Ishikawa (cell line): ENCODE data around the gene NLRP5.

Experiments
- CEBPB ChIP-seq: IDR thresholded peaks from 2 replicates; pipeline ENCODE4 v1.6.1; 2012
- CREB1 ChIP-seq: IDR thresholded peaks from 2 replicates; pipeline ENCODE4 v1.6.1; 2012; ENCODE audit warnings: low read depth
- EGR1 ChIP-seq: IDR thresholded peaks from 2 replicates; pipeline ENCODE4 v1.6.1; 2012
- EP300 ChIP-seq: IDR thresholded peaks from 2 replicates; pipeline ENCODE4 v1.6.1; 2012; ENCODE audit warnings: borderline replicate concordance
- FOXM1 ChIP-seq: IDR thresholded peaks from 2 replicates; pipeline ENCODE4 v1.6.1; 2012; ENCODE audit warnings: low read depth, borderline replicate concordance
- NFIC ChIP-seq: IDR thresholded peaks from 2 replicates; pipeline ENCODE4 v1.6.1; 2012
- RAD21 ChIP-seq: IDR thresholded peaks from 2 replicates; pipeline ENCODE4 v1.6.1; 2012; ENCODE audit warnings: low read depth
- TAF1 ChIP-seq: IDR thresholded peaks from 2 replicates; pipeline ENCODE4 v1.6.1; 2012; ENCODE audit warnings: low read depth, mild to moderate bottlenecking
- TCF12 ChIP-seq: IDR thresholded peaks from 2 replicates; pipeline ENCODE4 v1.6.1; 2012; ENCODE audit warnings: low read depth
- TEAD4 ChIP-seq: IDR thresholded peaks from 2 replicates; pipeline ENCODE4 v1.6.1; 2012
- YY1 ChIP-seq: IDR thresholded peaks from 2 replicates; pipeline ENCODE4 v1.6.1; 2012; ENCODE audit warnings: low read depth
- ZBTB7A ChIP-seq: IDR thresholded peaks from 2 replicates; pipeline ENCODE4 v1.6.1; 2012; ENCODE audit warnings: low read depth
- TF ChIP-seq, protein P1 (sequence below): IDR thresholded peaks from 2 replicates; pipeline ENCODE4 v1.6.1; 2012; ENCODE audit warnings: low read depth, mild to moderate bottlenecking
- TF ChIP-seq, protein P2 (sequence below): IDR thresholded peaks from 2 replicates; pipeline ENCODE4 v1.6.1; 2012
- TF ChIP-seq, protein P3 (sequence below): IDR thresholded peaks from 2 replicates; pipeline ENCODE4 v1.6.1; 2012

The NLRP5 gene

DNA sequence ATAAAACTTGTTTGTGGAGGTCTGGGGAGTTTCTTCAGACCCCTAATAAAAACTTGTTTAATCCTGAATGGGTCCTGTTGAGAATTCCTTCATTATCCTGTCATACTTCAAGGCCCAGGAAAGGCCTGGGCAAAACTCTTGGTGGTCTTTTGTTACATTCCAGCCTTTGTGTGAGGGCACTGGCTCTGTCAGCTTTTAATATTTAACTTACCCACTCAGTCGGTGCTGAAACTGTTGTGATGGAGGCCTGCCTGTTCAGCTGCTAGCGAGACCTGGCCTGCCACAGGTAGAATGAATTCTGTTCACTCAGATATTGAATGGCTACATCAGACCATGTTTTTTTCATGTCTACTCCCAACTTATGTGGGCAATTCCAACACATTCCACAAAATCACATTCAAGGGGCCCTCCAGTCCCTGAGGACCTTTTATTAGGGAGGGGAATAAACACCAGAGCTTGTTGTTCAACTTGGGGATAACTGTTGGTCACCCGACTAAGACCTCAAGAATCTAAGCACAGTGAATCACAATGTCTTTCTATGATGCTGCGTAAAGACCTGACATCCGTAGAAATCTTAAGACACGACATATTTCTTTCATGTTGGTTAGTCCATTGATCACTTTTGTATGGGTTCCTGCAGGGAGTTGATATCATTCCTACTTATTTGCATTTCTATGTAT is 26.4 kb upstream of the NLRP5 start:
- no peak for TF ChIP-seq CEBPB

DNA sequence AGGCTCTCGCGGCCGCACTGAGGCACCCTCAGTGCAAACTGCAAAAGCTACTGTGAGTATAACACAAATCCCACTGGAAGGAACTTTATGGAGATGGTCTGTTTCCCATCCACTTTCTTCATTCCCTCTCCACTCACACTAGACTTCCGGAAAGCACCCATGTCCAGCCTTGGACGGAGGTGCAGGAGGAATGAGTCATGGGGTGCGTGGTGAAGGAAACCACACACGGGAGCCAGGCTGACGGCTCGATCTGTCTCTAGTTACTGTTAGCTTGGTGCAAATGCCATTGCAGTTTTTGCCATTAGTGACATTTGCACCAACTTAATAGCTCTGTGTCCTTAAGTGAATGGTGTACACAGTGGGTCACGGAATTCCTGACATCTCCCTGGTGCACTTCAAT is 24.4 kb upstream of the NLRP5 start:
- TF ChIP-seq, protein P1, sequence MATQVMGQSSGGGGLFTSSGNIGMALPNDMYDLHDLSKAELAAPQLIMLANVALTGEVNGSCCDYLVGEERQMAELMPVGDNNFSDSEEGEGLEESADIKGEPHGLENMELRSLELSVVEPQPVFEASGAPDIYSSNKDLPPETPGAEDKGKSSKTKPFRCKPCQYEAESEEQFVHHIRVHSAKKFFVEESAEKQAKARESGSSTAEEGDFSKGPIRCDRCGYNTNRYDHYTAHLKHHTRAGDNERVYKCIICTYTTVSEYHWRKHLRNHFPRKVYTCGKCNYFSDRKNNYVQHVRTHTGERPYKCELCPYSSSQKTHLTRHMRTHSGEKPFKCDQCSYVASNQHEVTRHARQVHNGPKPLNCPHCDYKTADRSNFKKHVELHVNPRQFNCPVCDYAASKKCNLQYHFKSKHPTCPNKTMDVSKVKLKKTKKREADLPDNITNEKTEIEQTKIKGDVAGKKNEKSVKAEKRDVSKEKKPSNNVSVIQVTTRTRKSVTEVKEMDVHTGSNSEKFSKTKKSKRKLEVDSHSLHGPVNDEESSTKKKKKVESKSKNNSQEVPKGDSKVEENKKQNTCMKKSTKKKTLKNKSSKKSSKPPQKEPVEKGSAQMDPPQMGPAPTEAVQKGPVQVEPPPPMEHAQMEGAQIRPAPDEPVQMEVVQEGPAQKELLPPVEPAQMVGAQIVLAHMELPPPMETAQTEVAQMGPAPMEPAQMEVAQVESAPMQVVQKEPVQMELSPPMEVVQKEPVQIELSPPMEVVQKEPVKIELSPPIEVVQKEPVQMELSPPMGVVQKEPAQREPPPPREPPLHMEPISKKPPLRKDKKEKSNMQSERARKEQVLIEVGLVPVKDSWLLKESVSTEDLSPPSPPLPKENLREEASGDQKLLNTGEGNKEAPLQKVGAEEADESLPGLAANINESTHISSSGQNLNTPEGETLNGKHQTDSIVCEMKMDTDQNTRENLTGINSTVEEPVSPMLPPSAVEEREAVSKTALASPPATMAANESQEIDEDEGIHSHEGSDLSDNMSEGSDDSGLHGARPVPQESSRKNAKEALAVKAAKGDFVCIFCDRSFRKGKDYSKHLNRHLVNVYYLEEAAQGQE, result no peak
- no peak for TF ChIP-seq EP300
- TF ChIP-seq RAD21, result no peak
- TF ChIP-seq TAF1, result no peak
- TF ChIP-seq TEAD4, result no peak
- no peak for TF ChIP-seq CREB1
- TF ChIP-seq, protein P2, sequence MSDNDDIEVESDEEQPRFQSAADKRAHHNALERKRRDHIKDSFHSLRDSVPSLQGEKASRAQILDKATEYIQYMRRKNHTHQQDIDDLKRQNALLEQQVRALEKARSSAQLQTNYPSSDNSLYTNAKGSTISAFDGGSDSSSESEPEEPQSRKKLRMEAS, result no peak
- no peak for TF ChIP-seq ZBTB7A
- no peak for TF ChIP-seq FOXM1
- TF ChIP-seq NFIC, result no peak
- TF ChIP-seq EGR1, result no peak
- TF ChIP-seq, protein P3, sequence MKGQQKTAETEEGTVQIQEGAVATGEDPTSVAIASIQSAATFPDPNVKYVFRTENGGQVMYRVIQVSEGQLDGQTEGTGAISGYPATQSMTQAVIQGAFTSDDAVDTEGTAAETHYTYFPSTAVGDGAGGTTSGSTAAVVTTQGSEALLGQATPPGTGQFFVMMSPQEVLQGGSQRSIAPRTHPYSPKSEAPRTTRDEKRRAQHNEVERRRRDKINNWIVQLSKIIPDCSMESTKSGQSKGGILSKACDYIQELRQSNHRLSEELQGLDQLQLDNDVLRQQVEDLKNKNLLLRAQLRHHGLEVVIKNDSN, result no peak
- TF ChIP-seq TCF12, result no peak
- no peak for TF ChIP-seq YY1
- no peak for TF ChIP-seq CEBPB

DNA sequence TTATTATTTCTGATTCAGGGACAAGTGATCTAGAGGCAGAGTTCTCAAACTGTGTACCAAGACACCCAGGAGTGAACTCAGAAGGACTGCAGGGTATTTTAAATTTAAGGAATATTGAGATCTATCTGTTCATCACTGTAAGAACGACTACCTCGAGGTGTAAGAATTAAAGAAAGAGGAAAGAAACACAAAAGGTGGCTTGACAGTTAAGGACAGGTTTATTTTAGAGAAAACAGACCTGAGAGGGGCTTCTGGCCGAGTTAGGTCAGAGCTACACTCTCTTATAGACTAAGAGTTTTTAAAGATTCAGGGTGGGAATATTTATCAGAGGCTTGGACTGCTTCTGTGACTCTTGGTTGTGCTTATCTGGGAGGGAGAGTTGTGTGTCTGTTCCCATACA is 12.6 kb upstream of the NLRP5 start:
- no peak for TF ChIP-seq CREB1

DNA sequence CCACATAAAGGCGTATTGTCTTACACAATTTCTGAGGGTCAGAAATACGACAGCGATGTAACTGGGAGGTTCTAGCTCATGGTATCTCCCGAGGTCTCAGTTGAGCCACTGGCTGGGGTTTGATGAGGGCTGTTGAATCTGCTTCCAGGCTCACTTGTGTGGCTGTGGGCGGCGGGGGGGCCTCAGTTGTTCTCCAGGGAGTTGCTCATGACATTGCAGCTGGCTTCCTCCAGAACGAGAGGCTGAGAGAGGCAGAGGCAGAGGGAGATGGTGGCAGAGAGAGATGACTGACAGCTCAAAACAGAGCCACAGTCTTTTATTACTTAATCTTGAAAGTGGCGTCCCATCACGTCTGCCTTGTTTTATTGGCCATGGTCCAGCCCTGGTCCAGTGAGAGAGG is 6.2 kb upstream of the NLRP5 start:
- TF ChIP-seq CREB1, result no peak
- TF ChIP-seq, protein P2, result no peak
- TF ChIP-seq RAD21, result no peak
- no peak for TF ChIP-seq TCF12
- TF ChIP-seq ZBTB7A, result no peak
- no peak for TF ChIP-seq EGR1
- TF ChIP-seq EP300, result no peak
- TF ChIP-seq TEAD4, result no peak
- no peak for TF ChIP-seq TAF1
- TF ChIP-seq, protein P3, result no peak
- TF ChIP-seq CEBPB, result no peak
- no peak for TF ChIP-seq FOXM1
- no peak for TF ChIP-seq YY1
- no peak for TF ChIP-seq NFIC

DNA sequence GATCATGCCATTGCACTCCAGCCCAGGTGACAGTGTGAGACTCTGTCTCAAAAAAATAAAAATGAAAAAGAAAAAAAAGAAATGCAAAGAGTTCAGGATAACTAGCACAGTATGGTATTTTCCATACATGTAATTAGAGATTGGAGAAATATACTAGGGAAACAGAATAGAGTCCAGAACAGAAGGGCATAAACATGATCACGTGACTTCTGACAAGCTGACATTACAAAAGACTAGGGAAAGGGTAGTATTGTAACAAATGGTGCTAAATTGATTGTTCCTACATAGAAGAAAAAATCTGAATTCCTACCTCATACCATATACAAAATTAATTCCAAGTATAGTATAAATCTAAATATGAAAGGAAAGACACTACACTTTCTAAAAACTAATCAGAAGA is 1.3 kb upstream of the NLRP5 start:
- no peak for TF ChIP-seq NFIC
- no peak for TF ChIP-seq TEAD4

DNA sequence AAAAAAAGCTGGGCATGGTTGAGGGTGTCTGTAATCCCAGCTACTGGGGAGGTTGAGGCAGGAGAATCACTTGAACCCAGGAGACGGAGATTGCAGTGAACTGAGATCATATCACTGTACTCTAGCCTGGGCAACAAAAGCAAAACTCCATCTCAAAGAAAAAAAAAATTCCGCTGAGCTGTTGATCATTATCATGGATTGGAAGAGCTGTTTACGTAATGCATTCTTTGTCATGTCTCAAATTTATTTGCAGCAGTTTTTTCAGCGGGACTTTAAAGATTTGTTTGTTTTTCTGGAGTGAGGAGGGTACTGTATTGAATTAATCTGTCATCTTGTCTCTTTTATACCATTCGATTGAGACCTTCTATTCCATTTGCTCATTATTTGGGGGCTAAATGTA is 4.3 kb downstream of the NLRP5 start:
- TF ChIP-seq, protein P3, result no peak
- TF ChIP-seq EP300 (no peak), EGR1 (no peak), CEBPB (no peak), FOXM1 (no peak), TCF12 (no peak), NFIC (no peak), CREB1 (no peak), TEAD4 (no peak), TAF1 (no peak), ZBTB7A (no peak), RAD21 (no peak), YY1 (no peak)
- TF ChIP-seq, protein P2, result no peak
- TF ChIP-seq, protein P1, result no peak
